Left colon (tissue), 2 donors: ENCODE results near the gene HLCS. TPM values are rescaled to one million over a fixed set of nuclear protein-coding genes. Genes with fewer than 3 reads are reported as not detected.
"Not testable (repeated sequence)": the region's sequence is repeated elsewhere in the genome, so short reads cannot be mapped to it uniquely, and the experiment has no call there.

Experiments
- ATAC-seq: fragments of 200-7000 bp; cut with Tn5 transposase; one replicate; pipeline ENCODE4 v1.9.1; 2020; ENCODE audit warnings: mild to moderate bottlenecking, moderate library complexity
- DNase-seq, 2 donors: peaks; one replicate each; pipeline ENCODE4 v3.0.0-alpha.2; 2020
- intact Hi-C, 2 donors: fragments of 100-400 bp; cut with DNase I in 1 of 2; cut with micrococcal nuclease in 1 of 2; formaldehyde crosslinking; loops; one replicate each; pipeline versions ENCODE4 v1.11.2 to v1.14.0; 2022; cut with DNase I, micrococcal nuclease
- total RNA-seq, 2 donors: library from RNA; stranded (reverse); fragmentation: NEBNext Ultra II Directional; extraction: Animal tissue kit (Norgen Biotek cat#: 25700); gene quantifications; one replicate each; pipeline ENCODE4 v1.2.1, GENCODE V29; 2021
- donor health status: DM: no; HTN: no; CAD: no.
- donor health status: DM: yes; HTN: yes; CAD: no.

Gene HLCS
- total RNA-seq, 2 donors from 2014 or later: 14.1 to 18.8 TPM

DNA sequence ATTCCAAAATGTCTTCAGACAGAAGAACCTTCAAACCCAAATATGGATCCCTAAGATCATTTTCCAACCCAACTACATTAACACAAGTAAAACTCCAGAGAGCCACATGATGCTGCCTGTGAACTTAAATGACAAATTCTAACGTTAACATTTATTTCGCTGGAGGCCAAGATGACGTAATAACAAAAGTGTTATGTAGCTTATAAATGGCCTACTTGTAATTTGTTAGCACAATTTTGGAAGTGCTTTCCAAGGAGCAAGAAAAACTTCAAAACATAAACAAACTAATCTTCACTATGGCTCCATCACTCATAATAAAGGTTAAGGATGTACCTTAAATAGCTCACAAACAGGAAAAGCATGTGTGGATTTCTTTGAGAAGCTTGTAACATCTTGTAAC, 126.7 kb downstream of the HLCS start:
- intact Hi-C loops: no loop called here
- ATAC-seq (no peak), DNase-seq (no peak)

DNA sequence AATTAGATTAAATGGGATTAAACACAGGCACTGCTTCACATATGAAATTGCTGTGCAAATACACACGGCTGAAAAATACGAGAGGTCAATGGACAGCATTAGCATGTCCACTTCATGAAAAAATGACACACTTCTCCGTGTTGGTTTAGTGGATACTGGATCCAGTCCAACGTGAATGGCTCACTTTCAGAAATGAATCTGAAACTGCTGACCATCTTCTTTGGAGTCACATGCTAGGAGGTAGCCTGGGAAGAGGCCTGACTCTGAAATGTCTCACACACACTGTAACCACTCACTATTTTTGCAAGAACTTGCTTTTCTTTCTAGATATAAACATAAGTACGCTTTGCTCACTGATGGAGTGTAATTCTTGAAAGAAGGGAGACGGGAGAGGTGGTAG, 127.3 kb downstream of the HLCS start:
- intact Hi-C loops: no loop called here
- ATAC-seq (no peak), DNase-seq (no peak)

DNA sequence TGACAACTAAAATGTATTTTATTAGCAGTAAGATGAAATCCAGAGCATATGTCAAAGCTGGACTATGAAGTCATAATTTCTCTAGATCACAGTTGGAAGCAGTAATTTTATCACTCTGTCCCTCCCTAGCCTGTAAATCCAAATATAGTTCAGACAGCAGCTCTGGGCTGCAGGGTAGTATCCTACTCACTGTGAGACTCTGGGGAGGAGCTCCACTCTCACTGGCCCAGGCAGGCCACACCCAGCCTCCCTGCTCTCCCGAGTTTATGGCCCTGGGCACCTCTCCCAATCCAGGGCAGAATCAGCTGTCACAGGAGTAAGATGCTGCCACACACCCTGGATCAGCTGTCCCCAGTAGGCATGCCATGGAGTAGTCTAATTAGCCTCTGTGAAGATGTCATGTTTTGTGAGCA, 131.1 kb downstream of the HLCS start:
- ATAC-seq (peak; percentile 99), DNase-seq (peak; percentile 84)
- intact Hi-C loops: no loop called here

DNA sequence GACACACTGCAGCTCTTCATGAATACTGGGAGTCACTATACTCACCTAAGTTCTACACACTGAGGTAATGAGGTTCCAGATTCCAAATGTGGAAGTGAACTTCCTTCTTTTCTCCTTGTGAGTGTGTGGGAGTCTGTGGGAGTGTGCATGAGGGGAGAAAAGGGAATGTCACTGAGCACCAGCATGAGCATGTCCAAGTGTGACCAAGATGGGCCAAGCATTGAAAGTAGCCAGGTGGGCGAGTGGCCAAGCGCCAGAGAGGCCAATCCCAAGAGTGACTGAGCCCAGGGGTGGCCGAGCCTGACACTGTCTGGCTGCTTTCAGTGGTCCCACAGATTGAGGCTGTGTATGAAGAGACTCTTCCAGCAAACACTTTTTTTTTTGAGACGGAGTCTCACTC, 132.3 kb downstream of the HLCS start:
- DNase-seq (no peak), ATAC-seq (no peak)
- intact Hi-C loops: no loop called here

DNA sequence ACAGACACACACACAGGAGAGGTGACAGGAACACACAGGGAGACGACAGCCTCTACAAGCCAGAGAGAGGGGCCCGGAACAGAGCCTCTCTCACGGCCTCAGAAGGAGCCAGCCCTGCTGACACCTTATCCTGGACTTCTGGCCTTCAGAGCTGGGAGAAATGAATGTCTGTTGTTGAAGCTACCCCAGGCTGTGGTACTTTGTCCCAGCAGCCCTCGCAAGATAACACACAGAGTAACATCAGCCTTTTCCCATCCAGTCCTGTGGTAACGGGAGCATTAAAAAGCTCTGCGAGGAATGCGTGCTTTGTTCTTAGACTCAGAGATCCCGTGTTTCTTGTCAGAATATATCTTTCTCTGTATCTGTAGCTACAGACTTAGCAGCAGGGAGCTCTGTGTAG, 136.4 kb downstream of the HLCS start:
- intact Hi-C loops: no loop called here

DNA sequence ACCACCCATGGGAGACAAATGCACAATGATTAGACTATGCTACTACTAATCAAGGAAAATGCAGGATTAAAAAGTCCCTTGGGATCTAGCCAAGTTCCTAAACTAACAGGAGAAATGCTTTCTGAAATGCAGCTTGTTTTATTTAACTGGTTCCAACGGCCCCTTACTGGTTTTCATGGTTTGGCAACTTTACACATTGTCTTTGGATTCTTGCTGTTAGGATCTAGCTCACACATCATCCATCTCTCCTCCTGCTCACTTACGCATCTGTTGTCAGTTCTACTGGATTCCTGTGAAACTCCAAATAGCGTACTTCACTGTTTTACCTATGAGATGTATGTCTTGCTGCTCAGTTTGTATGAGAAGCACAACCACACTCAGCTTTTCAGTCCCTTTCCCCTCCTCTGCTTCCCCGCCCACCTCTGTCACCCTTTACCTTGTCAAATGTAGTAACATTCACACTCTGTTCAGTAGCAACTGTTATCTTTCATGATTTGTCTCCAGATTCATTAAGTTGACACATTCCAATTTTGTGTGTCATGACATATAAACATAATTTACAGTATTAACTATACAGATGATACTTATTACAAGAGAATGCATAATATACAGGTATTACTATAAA, 137.5 kb downstream of the HLCS start:
- no peak for ATAC-seq
- intact Hi-C loops: no loop called here
- no peak for DNase-seq

More for the DNA sequence above, 136.4 kb downstream of the HLCS start:
- ATAC-seq (no peak), DNase-seq (no peak)

DNA sequence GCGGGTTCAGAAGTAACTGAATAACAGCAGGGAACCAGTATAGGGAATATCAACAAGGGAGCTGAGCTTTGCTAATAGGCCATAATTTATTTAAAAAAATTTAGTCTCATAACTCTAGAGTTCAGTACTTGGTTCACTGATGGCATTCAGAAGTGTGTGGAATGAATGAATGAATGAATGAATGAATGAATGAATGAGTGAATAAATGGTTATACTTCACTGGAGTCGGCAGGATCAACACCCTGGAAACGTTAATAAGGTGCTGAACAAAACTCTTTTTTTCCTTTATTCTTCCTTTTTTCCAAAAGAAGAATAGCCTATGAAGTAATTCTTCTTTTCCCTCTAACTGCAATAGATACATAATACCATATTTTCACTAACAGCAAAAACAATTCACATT, 138.3 kb downstream of the HLCS start:
- intact Hi-C loops: no loop called here
- DNase-seq (no peak), ATAC-seq (no peak)

DNA sequence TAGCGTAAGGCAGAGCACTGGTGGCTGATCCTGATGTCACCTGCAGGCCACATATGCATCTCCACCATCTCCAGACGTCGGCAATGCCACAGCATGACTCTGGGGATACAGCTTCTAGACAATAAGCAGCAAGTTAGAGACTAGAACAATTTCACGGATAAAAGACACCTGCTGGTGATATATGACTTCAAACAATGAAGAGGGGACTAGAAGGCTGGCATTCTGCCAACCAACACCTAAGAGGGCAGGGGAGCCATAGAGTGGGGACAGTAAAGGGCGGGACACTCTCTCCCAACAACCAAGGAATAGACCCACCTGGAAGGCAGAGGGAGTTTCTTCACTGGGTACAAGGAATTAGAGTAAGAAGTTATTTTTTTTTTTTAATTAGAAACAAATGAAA, 140.8 kb downstream of the HLCS start:
- intact Hi-C loops: no loop called here
- no peak for ATAC-seq
- no peak for DNase-seq

DNA sequence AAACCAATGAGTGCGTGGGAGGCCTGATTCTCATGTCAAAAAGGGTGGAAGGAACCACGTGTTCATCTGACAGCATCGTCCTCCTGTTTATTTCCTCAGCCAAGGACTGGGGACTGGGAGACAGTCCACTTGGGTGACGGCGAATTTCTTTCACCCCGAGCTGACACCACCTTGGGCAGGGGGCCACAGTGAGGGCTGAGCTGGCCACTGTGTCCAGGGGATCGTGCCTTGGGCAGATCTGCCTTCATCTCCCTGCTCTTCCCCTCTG, 145.5 kb downstream of the HLCS start:
- ATAC-seq (no peak), DNase-seq (no peak)
- intact Hi-C loops: no loop called here

DNA sequence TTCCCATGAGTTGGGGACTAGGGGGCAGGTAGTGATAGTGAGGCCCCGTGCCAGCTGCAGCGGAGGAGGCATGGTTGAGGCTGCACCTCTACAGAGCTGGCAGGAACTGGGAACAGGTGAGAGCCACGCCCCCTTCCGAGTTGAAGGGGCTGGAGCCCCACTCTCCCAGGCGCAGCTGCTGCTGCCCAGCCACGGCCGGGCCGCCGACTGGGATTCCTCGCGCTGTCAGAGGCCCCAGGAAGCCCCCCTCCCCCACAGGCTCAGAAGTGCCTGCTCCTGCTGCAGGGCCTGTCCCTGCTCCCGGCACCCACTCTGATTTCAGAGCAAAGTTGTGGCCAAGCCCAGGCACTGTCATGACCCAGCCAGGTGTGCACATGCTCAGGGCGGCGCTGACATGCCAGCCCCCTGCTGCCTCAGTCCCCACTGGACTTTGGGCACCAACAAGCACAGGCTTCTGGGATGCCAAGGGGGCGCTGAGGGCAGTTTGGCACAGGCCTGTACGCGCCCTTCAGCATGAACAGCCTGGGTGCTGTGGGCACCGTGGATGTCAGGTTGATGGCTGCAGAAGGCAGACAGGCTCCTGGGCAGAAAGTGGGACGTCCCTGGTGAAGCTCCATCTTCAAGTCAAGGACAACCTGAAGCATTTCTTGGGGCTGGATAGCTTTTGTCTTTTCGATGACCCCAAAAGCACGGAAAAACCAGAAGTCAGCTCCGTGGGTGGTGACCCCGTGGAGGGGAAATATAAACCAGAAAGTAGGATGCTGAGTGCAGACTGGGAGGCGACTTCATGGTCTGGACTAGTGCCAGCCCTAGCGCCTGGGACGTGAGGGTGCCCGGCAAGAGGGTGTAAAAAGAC, 146.1 kb downstream of the HLCS start:
- intact Hi-C loops: no loop called here
- DNase-seq (no peak), ATAC-seq (no peak)

DNA sequence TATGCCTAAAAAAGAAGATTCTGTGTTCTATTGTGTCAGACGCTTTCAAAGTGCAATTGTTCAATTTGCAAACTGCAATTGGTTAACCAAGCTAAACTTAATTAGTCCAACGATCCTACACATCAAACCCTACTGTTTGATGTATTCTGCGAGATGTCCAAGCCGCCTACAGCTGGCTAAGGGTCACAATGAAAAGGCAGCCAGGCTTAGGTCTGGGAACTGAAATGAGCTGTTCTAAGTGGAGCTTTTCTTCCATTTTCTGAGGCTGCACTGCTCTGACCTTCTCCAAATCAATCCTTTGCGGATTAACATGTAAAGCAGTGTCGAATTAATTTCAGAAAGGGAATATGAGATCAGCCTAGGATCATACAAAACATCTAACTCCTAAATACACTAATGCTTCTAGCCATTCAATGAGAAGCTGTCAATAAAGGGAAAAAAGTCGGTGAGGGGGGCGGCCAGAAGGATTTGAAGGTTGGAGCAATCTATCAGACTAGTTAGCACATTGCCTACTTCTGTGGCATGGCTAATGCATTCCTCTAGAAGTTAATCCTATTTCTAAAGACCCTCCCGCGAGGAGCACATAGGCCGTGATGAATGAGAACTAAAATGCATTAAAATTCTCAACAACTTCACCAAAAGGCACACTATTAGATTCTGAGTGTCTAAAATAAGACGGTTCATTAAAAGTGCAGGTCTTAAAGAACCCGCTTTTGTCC, 148.6 kb downstream of the HLCS start:
- ATAC-seq: no peak
- DNase-seq: no peak
- intact Hi-C loops: no loop called here

DNA sequence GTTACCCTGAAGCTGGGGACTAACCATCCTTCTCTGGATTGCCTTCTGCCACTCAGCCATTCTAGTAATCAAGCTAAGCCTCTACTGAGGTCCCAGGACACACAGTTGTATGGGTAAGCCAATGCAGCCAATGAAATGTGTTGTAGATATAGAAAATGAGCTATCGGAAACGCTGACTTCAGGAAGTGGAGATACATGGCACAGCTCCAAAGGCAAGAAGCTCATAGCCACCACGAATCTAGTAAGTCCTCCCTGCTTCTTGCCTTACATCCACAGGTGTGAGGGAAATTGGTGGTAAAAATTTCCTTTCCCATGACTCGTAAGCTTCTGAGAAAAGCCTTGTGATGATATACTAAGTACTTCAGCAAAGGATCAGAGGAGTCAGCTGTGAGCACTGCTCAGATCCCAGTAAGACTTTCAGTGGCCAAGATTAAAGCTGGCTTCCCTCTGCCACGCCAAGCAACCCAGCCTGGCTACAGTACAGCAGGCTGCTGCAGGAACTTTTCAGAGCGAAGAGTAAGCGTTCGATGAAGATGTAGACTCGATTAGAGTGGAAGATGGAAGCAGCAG, 149.8 kb downstream of the HLCS start:
- intact Hi-C loops: no loop called here
- no peak for ATAC-seq
- DNase-seq: no peak

DNA sequence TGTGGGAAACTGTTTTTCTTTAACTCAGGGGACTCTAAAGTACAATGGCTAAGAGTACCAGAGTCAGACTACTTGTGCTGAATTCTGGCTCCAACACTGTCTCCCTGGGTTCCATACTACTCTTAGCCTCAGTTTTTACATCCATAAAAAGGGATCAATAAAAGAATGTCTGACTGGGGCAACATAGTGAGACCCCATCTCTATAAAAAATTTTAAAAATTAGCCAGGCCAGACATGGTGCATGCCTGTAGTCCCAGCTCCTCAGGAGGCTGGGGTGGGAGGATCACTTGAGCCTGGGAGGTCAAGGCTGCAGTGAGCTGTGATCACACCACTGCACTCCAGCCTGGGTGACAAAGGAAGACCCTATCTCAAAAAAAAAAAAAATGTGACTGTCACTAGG, 150.4 kb downstream of the HLCS start:
- ATAC-seq, DNase-seq, intact Hi-C loops: not testable (repeated sequence)

DNA sequence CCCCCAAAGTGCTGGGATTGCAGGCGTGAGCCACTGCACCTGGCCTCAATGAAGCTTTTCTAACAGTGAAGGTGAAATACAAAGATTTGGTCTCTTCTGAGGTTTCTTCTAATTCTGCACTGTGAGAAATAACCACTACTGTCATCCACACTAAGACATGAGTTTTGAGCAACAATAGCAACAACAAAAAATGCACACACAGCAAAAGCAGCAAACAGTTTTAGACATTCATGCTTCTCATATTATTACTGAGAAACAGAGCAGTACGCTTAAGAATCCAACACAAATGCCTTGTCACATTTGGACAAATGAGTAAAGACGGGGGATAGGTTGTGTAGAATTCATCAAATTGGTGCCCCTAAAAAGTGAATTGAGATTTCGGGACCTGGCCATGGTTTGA, 151.2 kb downstream of the HLCS start:
- DNase-seq (no peak), ATAC-seq (no peak)
- intact Hi-C loops: no loop called here

DNA sequence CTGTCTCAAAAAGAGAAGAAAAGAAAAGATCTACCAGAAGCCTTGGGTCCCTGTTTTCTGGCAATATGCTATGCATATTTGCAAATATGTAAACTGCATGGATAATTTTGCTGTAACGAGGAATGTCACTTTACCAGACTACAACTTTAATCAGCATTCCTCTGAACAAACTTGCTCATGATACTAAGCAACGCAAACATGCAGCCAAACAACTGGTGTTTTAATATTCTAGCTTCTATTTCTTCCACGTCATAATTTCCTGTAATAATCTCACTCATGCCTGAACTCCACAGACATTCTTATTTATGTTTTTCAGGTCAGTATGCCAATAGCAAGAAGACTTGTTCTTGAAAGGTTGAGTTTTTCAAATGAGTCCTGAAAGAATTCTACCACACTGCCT, 153.4 kb downstream of the HLCS start:
- ATAC-seq: no peak
- intact Hi-C loops: no loop called here

DNA sequence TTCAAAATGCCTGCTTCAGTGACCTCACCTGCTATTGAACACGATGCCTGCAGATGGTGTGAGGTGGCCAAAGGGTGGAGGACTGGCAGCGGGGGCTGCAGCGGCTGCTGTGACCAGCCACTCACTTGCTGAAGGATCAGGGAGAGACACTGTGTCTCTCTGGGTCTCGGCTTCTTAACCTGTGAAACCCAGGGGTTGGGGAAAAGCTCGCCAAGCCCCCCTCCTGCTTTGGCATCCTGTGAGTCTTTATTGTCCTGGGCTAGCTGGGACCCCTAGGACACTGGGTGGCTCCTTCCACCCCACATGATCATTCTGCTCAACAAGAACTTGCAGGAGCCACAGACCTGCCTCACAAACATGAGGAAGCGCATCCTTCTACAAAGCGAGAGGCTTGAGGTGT, 154.7 kb downstream of the HLCS start:
- intact Hi-C loops: no loop called here
- DNase-seq (no peak), ATAC-seq (no peak)

More for the DNA sequence above, 153.4 kb downstream of the HLCS start:
- no peak for DNase-seq

DNA sequence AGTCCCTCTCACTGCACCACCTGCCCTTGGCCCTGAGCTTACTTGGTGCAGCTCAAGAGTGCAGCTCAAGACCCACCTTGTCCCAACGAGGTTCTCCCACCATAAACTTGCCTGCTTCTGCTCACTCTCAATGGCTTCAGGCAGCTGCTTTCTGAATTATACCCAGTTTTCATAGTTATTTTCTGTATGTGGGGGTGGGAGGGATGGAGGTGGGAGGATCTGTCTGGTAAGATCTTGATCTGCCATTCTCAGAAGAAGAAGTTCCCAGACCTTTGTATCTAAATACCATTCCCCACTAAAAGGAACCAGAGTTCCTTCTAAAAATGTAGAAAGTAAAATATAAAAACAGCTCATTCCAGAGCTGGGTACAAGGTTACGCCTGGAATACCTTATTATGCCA, 156.0 kb downstream of the HLCS start:
- DNase-seq (no peak), ATAC-seq (no peak)
- intact Hi-C loops: no loop called here

DNA sequence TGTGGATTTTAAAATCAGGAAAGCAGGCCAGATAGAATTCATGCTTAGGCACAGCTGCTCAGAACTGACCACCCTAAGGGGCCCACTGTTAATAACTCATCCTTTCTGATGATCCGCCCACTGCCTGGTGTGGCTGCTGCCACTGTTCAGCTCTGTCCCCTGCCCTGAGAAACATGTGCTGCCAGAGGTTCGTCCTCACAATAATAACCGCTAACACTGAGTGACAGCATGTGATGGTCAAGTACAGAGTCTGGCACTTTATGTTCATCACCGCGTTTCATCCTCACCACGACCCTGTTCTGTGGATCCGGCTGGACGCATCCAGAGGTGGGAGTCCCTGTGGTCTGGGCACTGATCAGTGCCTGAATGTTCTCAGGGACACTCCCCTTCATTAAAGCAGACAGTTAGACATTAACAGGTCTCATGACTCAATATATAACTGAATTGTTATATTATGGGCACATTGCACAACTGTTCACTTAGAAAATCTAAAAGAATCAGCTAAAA, 159.0 kb downstream of the HLCS start:
- peak; percentile 96 for ATAC-seq

DNA sequence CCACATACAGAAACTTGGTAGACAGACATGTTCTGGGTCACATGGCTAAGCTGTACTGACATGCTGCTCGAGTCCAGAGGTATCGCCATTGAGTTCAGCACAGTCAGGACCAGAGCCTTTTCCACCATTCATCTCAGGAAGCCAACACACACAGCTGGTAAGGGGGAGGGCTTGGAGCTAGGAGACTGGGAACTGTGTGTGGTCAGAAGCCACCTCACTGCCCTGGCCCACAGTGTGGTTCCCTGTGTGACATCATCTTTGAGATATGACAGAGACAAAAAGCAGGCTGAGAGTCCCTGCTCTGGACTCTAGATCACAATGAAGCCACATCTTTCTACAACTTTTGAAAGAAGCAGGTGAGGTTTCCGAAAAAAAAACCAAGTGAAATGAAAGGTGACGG, 160.4 kb downstream of the HLCS start:
- ATAC-seq (no peak), DNase-seq (no peak)
- intact Hi-C loops: no loop called here

More for the DNA sequence above, 159.0 kb downstream of the HLCS start:
- peak in 1 of 2 donors; percentile 23 for DNase-seq
- intact Hi-C loops: no loop called here
